ENCODE data around the gene CDKL1.

Gene CDKL1

DNA sequence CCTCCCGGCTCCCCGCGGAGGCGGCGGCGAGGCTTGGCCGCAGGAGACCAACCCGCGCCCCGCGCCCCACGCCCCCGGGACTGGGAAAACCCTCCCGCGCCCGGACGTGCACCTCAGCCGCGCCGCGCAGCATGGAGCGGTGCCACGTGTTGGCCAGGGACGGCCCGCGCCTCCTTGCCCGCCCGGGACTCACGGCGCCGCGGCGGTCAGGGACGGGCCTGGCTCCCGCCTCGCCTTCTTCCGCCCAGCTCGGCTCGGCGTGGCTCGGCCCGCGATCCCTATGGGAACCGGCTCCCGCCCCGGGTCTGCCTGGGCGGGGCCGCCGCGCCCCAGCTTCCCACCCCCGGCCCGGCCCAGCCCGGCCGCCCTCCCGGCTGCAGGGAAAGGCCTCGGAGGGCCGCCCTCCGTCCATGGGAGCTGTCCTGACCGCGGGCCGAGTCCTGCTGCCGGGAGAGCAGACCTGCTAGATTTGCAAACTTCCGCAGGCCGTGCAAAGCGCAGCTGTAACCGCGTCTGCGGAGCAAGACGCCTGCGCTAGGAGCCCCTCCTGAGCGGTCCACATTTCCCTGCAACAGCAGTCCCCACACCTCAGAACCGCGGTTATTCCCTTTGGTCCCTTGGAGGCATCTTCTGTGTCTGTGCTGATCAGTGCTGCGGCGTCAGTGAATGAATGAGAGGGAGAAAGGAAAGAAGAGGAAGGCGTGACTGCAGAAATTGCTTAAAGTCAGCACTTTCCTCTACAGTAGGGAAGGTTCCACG is at the start of gene CDKL1:
Gene CDKL1 (minus strand): TSS at position 251 of the 759 bp plus-strand sequence. CDS start 1,013 bp downstream, outside the sequence.
- no peak for DNase-seq

DNA sequence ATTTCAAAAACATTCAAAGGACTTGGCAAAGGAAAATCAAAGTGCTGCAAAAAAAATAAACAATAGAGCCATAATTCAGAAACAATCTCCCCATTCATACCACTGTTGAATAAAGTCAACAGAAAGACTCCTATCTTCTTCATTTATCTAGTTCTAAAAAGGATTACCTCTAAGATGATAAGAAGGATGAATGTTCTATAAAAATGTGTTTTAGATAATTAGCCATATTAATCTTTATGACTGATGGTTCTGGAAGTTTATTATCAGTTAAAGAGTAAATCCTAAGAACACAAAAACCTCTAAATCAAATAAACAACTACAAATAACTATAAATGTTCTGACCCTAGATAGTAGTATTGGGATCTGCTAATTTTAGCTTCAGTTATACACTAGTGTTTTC is 37.8 kb upstream of the CDKL1 start:
- DNase-seq = no peak

DNA sequence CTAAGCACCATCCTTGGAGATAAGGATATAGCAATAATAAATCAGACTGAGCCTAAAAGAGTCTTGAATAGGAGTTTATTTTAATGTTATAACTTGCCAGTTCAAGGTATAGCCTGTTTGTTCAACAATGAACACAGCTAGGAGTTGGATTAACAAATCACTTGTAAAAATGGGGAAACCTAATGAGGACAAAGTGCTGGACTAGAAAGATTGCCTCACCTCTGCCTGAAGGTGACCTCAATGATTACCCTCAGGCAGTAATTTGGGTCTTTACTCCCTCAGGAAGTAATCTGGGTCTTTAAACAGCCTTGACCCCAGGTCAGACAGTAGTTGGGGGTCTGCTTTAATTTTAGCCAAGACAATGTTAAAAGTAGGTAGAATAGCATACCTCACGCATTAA is 35.5 kb upstream of the CDKL1 start:
- DNase-seq = no peak

DNA sequence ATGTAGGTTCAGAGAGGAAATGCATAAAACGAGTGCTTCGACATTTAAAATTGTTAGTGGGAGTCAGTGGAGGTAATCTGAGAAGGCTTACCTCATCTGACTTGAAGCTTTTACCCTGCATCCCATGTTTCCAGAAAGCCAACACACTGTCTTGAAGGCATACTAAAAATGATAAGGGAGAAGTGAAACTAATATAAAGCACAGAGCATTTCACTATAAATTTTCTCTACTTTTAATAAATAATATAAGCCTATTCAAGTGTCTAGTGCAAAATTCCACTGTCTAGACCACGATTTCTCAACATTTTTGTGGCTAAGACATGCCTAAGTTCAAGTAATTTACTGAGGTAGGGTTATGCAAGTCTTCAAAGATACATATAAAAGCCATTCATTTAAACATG is 29.1 kb upstream of the CDKL1 start:
- no peak for DNase-seq

DNA sequence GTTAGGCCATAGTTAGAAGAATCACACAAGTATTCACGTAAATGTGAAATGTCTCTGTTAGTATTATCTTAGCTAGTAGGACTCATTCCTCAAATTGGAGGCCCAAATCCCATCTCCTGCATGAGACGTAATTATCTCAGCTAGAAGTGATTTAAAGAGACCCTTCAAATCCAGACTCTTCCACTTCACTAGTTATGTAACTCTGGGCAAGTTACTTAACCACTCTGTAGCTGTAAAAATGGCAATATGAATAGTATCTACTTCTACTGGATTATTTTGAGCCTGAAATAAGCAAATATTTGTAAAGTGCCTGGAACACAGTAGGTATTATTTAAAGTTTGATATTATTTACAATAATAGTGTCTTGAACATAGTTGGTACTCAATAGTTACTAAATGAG is 28.4 kb upstream of the CDKL1 start:
- DNase-seq = no peak

DNA sequence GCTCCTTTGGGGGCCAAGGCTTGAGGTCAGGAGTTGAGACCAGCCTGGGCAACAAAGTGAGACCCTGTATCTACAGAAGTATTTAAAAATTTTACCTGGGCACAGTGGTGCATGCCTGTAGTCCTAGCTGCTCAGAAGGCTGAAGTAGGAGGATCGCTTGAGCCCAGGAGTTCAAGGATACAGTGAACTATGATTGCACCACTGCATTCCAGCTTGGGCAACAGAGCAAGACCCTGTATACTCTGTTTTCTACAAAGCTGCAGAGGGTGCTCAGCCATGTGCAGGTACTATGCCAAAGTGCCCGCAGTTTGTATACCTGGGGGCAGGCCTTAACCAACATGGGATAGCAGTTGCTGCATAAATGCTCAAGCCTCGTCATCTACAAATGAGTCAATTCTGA is 26.8 kb upstream of the CDKL1 start:
- DNase-seq = no peak

DNA sequence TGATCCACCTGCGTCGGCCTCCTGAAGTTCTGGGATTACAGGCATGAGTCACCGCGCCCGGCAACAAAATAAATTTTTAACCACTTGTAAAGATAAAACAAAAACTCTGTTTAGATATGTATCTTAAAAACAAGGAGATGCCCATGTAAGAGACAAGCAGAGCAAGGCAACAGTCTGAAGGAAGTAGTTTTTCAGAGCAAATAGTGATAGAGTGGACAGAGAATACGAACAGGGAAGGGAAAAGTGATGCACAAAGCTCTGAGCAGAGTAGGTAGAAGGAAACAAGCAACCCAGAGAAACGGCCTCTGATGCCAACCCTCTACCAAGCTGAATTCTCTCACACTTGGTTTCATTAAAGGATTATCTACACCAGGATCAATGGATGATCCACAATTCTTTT is 24.8 kb upstream of the CDKL1 start:
- DNase-seq = no peak

DNA sequence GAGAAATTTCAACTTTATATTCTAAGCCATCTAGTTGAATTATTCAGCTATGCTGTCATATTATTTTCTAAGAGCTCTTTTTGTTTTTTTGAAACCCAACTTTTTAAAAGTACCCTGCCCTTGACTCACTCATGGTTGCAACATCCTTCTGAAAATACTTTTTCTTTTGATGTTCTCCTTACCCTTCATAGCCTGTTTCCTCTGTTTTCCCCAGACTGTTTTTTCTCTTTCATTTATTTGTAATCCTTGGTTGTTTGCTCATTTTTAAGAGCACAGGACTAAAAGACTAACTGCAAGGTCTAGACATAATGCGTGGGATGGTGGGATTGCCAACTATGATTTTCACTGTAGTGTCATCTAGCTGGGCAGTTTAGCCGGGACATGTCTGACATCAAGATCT is 21.2 kb upstream of the CDKL1 start:
- DNase-seq = no peak

DNA sequence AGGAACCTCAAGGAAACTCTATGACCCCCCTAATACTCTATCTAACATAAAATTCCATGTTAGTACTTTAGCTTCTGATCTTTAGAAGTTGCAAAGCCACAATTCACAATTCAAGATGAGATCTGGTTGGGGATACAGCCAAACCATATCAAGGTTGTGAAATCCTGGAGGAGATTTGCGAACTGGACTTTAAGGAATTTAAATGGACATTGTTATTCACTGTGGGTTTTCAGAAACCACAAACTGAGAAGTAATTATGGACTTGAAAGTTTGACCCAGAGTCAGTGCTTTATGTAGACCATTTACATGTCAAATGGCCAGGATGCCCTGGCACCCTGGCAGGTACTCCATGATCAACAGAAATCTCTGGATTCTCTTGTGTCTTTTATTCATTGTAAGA is 14.2 kb upstream of the CDKL1 start:
- no peak for DNase-seq

DNA sequence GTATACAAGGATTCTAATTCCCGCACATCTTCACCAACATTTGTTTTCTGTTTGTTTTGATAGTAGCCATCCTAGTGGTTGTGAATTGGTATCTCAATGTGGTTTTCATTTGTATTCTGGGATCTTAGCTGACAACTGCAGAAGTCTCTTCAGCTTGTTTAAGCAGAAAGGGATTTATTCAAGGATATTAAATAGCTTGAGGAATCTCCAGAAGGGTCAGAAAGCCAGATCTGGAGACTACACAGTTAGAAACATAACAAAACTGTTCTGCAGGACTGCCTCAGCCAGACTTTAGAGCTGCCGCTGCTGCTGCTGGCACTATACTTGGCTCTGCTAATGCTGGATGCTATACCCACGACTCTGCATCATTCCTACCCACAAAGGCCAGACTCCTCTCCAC is 13.4 kb upstream of the CDKL1 start:
- no peak for DNase-seq

DNA sequence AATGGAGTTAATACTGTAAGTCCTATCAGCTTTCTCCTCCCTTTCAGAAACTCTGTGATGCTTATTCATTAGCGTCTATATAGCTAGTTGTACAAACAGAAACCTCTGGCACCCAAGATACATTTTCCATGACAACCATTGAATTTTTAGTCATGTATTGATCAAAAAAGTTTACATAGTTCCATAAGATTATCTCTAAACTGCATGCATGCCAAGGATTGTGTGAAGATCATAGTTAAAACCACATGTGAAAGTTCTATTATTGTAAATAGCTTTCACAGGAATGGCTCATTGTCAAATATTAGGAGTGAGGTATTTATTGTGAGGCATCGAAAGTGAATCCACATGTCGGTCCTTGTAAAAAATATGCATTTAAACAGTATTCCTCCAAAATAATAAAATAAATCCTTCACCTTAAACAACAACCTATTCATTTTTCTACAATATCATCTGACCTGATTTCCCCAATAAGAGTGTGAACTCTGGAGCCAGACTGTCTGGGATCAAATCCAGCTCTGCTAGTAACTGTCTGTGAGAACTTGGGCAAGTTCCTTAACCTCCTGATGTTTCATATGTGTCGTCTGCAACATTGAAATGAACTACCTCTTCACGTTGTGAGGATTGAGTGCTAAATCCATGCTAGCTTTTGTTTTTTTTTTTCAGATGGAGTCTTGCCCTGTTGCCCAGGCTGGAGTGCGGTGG is 10.6 kb upstream of the CDKL1 start:
- DNase-seq = no peak

DNA sequence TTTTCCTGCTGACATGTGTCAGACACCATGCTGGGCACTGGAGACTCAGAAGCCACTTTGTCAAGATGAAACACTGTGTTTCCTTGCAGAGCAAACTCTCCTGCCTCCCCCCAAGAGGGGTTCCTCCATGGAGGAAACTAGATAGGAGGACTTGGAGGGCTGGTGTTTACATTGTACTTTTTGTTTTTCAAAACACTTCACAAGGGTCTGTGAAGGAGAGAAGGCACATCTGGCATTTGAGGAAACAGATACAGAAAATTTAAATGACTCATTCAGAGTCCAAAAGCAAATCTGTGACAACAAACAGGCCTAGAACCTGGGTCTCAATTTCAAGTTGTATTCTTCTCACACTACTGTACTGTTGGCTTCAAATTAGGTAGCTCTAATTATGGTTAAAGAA is 6.7 kb upstream of the CDKL1 start:
- DNase-seq = no peak

DNA sequence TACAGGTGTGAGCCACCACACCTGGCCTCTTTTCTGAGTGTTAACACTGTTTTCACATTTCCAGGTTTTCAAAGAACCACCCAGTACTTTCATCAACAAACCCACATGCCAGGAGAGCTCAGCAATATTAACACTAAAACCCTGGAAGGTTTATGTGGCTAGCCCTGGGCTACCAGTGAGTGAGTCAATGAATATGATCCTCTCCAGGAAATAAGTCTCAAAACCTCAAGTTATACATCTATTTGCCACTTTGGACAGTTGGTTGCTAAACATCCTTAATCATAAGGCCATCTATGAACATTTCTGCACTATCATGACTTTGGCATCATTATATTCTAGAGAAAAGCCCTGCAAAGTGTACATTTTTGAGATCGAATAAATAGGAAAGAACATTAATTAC is 6.3 kb upstream of the CDKL1 start:
- DNase-seq = no peak

DNA sequence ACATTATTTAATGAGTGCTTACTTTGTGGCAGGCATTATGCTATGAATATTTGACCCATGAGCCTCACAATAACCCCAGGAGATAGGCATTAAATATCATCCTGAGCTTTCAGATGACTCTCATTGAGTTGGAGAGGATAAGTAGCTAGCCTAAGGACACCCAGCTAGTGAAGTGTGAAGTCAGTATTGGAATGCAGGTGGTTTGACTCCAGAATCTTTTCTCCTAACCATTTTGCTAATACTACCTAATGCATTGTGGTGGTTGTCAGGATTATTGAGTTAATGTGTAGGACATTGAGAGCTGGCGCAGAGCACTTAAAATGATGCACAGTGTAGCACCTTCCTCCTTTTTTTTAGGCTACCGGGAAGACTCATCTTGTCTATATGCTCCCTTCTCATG is 3.8 kb upstream of the CDKL1 start:
- DNase-seq = no peak

DNA sequence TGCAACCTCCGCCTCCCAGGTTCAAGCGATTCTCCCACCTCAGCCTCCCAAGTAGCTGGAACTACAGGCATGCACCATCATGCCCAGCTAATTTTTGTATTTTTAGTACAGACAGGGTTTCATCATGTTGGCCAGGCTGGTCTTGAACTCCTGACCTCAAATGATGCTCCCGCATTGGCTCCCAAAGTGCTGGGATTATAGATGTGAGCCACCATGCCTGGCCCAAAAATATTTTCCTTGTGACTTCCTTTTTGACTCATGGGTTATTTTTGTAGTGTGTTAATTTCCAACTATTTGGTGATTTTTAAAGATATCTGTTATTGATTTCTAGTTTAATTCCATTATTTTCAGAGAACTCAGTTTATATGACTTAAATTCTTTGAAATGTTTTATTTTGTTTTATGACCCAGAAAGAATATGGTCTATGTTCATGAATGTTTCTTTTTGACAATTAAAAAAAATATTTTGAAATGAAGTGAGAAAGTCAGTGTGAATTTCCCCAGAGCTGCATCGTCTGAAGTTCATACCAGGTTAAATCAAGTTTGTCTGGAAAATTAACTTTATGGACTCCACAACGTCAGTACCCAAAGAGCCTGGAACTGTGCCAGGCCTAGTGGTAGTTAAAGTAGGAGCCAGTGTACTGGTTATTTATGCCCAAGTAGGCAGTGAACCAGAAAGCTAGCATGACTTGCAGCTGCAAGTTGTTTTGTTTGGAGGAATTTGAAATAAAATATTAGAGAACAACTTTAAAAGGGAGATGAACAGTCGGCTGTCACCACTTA is 2.8 kb upstream of the CDKL1 start:
- no peak for DNase-seq

DNA sequence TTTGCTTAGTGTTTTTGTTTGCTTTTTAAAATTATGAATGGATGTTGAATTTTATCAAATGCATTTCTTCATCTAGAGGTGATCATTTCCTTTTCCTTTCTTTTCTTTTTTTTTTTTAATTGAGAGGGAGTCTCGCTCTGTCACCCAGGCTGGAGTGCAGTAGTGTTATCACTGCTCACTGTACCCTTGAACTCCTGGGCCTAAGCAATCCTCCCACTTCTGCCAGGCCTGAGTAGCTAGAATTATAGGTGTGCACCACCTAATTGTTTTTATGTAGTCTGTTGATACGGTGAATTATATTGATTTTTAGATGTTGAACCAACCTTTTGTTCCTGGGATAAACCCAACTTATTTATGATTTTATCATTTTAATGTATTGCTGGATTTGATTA is 1.5 kb upstream of the CDKL1 start:
- no peak for DNase-seq

DNA sequence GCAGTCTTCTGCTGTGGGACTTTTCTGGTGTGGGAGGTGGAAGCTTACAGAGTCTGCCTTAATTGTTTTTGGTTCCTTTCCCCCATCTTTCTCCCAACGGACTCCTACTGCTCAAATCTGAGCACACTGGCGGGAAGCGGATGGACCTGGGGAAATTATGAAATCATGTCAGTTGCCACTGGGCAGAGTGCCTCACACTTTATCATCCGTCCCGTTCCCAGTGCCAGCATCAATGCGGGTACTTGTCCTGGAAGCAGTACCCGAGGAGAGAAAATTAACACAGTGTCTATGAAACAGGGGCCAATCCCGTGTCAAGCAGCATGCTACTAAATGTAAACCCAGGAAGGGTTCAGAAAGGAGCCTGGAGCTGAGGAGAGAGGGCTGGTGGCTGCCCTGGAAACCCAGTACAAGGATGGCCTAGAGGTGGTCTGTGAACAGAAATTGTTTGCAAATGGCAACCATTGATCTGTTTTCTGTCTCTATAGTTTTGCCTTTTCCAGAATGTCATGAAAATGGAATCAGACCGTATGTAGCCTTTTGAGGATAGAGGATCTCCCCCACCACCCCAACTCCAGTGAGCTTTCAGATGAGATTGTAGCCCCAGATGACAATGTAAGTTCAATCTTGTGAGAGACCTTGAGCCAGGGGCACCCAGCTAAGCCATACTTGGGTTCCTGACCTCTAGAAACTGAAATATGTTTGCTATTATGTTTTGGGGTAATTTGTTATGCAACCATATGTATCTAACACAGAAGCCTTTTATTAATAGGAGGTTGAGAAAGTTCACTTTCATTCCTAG is 908 bp upstream of the CDKL1 start:
- DNase-seq = no peak

DNA sequence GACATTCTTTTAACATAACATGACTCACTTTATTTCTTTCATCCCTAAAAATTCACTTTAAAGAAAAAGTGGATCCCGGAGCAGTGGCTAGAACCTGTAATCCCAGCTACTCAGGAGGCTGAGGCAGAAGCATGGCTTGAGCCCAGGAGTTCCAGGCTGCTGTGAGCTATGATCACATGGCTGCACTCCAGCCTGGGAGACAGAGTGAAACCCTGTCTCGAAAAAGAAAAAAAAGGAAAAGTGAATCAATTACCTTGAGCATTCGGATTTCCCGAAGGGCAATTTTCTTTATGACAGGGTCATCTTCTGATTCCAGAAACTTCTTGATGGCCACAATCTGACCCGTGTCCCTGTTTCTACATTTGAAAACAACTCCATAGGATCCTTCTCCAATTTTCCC is 1.2 kb downstream of the CDKL1 start:
- no peak for DNase-seq

DNA sequence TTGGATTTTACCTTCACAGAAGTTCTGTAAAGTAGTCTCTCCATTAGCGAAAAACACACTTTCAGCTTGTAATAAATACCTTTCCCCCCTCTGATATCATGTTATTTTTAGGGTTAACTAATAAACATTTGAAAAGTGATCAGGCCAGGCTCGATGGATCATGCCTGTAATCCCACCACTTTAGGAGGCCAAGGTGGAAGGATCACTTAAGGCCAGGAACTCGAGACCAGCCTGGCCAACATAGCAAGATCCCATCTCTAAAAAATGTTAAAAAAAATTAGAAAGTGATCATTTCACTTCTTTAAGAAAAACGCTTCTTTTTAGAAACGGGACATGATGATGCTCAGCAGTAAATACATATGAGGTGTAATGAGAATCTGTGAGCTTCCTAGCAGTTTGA is 2.0 kb downstream of the CDKL1 start:
- DNase-seq = no peak

DNA sequence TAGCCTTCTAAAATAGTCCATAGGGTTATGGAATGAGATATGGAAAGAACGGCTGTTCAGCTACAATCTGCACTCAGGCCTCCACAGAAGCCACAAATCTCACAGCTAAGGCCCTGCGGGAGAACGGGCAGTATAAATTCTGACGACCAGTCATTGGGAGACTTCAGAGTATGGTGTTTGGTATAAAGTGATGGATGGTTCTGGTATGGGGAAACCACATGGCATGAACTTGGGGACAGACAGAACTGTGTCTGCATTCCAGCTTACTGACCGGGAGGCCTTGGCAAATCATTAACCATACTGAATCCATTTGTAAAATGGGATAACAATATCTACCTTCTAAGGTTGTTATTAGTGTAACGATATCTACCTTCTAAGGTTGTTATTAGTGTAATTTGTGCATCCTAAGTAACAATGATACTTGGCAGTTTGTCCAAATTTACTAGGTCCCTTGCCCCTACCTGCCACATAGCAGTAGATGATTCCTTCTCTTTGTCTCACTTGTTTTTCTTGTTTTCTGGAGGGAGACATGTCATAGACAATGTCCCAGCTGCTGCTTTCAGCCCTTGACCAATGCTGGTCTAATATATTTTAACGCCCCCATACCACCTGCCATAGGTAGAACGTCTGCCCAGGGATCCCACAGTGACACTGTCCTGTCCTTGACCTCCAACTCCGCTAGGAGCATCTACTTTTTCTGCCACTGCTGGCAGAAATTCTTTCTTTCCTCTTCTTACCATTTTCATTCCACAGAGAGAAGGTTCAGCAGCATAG is 6.8 kb downstream of the CDKL1 start:
- no peak for DNase-seq

DNA sequence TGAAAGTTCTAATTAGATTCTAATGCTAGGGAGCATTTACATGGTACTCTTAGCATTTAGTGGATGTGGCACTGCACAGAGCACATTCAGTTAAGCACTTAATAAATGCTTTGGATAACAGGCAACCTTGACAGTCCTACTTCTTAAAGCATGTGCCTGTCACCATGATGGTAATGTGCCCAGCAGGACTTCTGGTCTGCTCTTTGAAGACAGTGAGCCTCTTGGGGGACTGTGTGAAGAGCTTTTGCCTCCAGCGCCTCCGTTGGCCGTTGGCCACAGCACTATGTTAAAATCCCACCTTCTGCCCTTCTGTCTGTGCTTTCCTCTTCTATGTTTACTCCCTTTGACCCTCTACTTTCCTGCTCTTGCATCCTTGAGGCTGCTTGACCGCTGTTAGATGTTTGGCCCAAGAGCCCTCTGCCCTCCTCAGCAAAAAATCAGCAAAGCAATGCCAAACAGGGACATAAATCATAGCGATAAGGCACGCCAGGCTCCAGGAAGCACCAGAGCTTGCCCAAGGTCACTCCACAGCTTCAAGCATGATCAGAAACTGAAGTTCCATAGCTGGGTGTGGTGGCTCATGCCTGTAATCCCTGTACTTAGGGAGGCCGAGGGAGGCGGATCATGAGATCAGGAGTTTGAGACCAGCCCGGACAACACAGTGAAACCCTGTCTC is 8.3 kb downstream of the CDKL1 start:
- DNase-seq = no peak

DNA sequence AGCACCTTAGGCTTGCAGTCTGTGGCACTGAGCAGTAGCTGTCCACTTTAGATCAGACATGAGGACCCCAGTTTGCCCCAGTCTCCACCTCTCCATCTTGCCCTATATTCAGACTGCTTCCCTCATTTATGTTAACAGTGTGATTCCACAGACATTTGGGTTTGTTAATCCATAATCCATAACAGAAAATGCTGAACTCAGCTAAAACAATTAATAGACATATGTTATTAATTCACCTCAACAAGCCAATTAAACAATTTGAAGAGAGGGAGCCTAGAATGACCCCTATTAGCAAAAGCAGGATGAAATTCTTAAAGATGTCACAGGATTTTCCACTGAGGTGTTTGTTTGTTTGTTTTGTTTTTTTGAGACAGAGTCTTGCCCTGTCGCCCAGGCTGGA is 9.1 kb downstream of the CDKL1 start:
- DNase-seq = no peak
